CD14-positive monocyte (primary cell): ENCODE measurements around the gene SLC6A1. TPM values are rescaled to one million over a fixed set of nuclear protein-coding genes. Genes with fewer than 3 reads are reported as not detected.

Experiments used
- DNase-seq, 3 donors: peaks; one replicate each; pipeline ENCODE4 v3.0.0-alpha.2; 2011 to 2022
- H2AFZ ChIP-seq: 2 replicates; pipeline ENCODE4 v1.6.0; 2012; ENCODE audit warnings: mild to moderate bottlenecking, low read depth, low read length, inconsistent platforms; ENCODE audit not compliant: insufficient read depth, poor library complexity, severe bottlenecking
- H3K27ac ChIP-seq, 2 donors: 1 replicate in 1 of 2; 2 replicates in 1 of 2; pipeline ENCODE4 v1.5.1; 2012 to 2013; ENCODE audit warnings: low read length in 2 of 2, control low read depth in 1 of 2, inconsistent platforms in 1 of 2, low read depth in 1 of 2, mild to moderate bottlenecking in 1 of 2
- H3K27me3 ChIP-seq, 2 donors: one replicate each; pipeline versions ENCODE4 v1.6.0 to v1.6.1; 2011 to 2013; ENCODE audit warnings: low read length in 2 of 2; ENCODE audit not compliant: control insufficient read depth in 2 of 2, insufficient read depth in 2 of 2
- H3K36me3 ChIP-seq, 2 donors: replicated peaks in 1 of 2; 1 replicate in 1 of 2; 2 replicates in 1 of 2; pipeline versions ENCODE4 v1.5.1 to v1.6.1; 2012 to 2013; ENCODE audit warnings: low read length in 2 of 2, control low read depth in 1 of 2, inconsistent platforms in 1 of 2, mild to moderate bottlenecking in 1 of 2; ENCODE audit not compliant: insufficient read depth in 2 of 2, control insufficient read depth in 1 of 2
- H3K4me1 ChIP-seq, 2 donors: 1 replicate in 1 of 2; 2 replicates in 1 of 2; pipeline versions ENCODE4 v1.5.1 to v1.6.1; 2012 to 2013; ENCODE audit warnings: low read length in 2 of 2, control low read depth in 1 of 2, inconsistent platforms in 1 of 2, mild to moderate bottlenecking in 1 of 2, moderate library complexity in 1 of 2; ENCODE audit not compliant: insufficient read depth in 2 of 2, control insufficient read depth in 1 of 2
- H3K4me2 ChIP-seq: replicated peaks from 2 replicates; pipeline ENCODE3; 2012; ENCODE audit warnings: low read length, moderate library complexity, mild to moderate bottlenecking; ENCODE audit not compliant: poor library complexity, severe bottlenecking; ENCODE audit errors: extremely low read depth
- H3K4me3 ChIP-seq, 3 experiments: fragments of 200-600 bp in 1 of 3; sonication (generic) in 1 of 3; replicated peaks in 1 of 3; 1 replicate in 2 of 3; 2 replicates in 1 of 3; pipeline ENCODE4 v1.5.1; 2011 to 2013; ENCODE audit warnings: low read length in 3 of 3, mild to moderate bottlenecking in 3 of 3, control low read depth in 2 of 3, low read depth in 2 of 3, inconsistent platforms in 1 of 3, moderate library complexity in 1 of 3
- H3K79me2 ChIP-seq: 2 replicates; pipeline ENCODE4 v1.6.0; 2012; ENCODE audit warnings: mild to moderate bottlenecking, control low read depth, inconsistent platforms, low read length, moderate library complexity; ENCODE audit not compliant: insufficient read depth
- H3K9ac ChIP-seq: 2 replicates; pipeline ENCODE4 v1.6.0; 2017; ENCODE audit warnings: low read length, mild to moderate bottlenecking; ENCODE audit not compliant: insufficient read depth, poor library complexity, severe bottlenecking
- H3K9me3 ChIP-seq, 2 donors: replicated peaks in 1 of 2; 1 replicate in 1 of 2; 2 replicates in 1 of 2; pipeline versions ENCODE4 v1.5.1 to v1.6.1; 2012 to 2013; ENCODE audit warnings: low read length in 2 of 2, control low read depth in 1 of 2; ENCODE audit not compliant: control insufficient read depth in 1 of 2, insufficient read depth in 1 of 2
- H4K20me1 ChIP-seq: 2 replicates; pipeline ENCODE4 v1.6.0; 2012; ENCODE audit warnings: mild to moderate bottlenecking, low read length, control low read depth, moderate library complexity; ENCODE audit not compliant: insufficient read depth
- H3K27ac Mint-ChIP-seq, 7 donors: one replicate each; pipeline ENCODE4 v1.8.0; 2020; ENCODE audit warnings: mild to moderate bottlenecking in 7 of 7, mixed read lengths in 7 of 7, moderate library complexity in 6 of 7, inconsistent platforms in 2 of 7
- H3K27me3 Mint-ChIP-seq, 3 donors: one replicate each; pipeline ENCODE4 v1.8.0; 2021 to 2022; ENCODE audit warnings: low read depth in 3 of 3, mild to moderate bottlenecking in 3 of 3, mixed read lengths in 3 of 3, moderate library complexity in 3 of 3, inconsistent platforms in 1 of 3
- H3K36me3 Mint-ChIP-seq, 2 donors: one replicate each; pipeline ENCODE4 v1.8.0; 2020; ENCODE audit warnings: mixed read lengths in 2 of 2, inconsistent platforms in 1 of 2, mild to moderate bottlenecking in 1 of 2
- H3K4me1 Mint-ChIP-seq: one replicate; pipeline ENCODE4 v1.8.0; 2020; ENCODE audit warnings: mild to moderate bottlenecking, mixed read lengths
- H3K4me3 Mint-ChIP-seq, 2 donors: one replicate each; pipeline ENCODE4 v1.8.0; 2020; ENCODE audit warnings: mild to moderate bottlenecking in 2 of 2, mixed read lengths in 2 of 2, moderate library complexity in 1 of 2
- H3K9me3 Mint-ChIP-seq, 7 donors: one replicate each; pipeline ENCODE4 v1.8.0; 2020 to 2022; ENCODE audit warnings: mixed read lengths in 7 of 7, mild to moderate bottlenecking in 6 of 7, moderate library complexity in 6 of 7, inconsistent platforms in 2 of 7
- WGBS: methylation state at CpG from one replicate; pipeline ENCODE4 v1.1.5; 2013; ENCODE audit warnings: missing lambda C conversion rate; ENCODE audit not compliant: insufficient coverage; 5-methylcytosine and 5-hydroxymethylcytosine counted together
- intact Hi-C, 2 donors: fragments of 100-400 bp; cut with micrococcal nuclease; formaldehyde crosslinking; loops; one replicate each; pipeline versions ENCODE4 v1.15.0 to v1.15.1; 2023
- polyA plus RNA-seq, 3 donors: library from polyadenylated mRNA; depleted of rRNA in 1 of 3; unstranded in 2 of 3; stranded (reverse) in 1 of 3; fragments of 300-500 nt in 2 of 3; fragments of >200 nt in 1 of 3; fragmentation: Illumina TruSeq in 2 of 3; gene quantifications; 1 replicate in 2 of 3; 2 replicates in 1 of 3; pipeline ENCODE4 v1.2.3, GENCODE V29; 2012 to 2021
- TF ChIP-seq, protein P1 (sequence below): fragments of 200-600 bp; IDR thresholded peaks from one replicate; pipeline ENCODE4 v1.8.0; 2022; ENCODE audit warnings: antibody characterized with exemption, mild to moderate bottlenecking

Gene SLC6A1
- polyA plus RNA-seq, 3 donors, result not detected

DNA sequence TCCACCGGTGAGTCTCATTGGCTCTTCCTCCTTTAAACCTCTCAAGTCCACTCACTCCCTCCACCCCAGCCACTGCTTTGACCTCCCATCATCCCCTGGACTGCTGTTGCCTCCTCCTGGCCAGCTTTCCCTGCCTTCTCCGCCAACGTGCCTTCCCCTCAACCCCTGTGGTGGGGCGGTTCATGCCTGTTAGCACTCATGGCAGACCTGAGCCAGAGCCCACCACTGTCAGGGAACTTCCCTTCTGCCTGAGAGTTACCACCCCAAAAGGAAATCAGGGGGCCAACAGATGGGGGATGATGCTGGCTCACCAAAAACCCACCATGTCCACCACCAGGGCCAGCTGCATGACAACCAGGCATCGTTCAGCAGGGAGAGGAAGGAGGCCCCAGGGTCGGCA, 44.2 kb upstream of the SLC6A1 start:
- Histone ChIP-seq H3K27me3 (no peaks in the 10 kb centered on the region), H3K9ac (no peak overlapping the region), H3K36me3 (no peaks in the 10 kb centered on the region), H4K20me1 (no peaks in the 10 kb centered on the region), H3K4me3 (no peak overlapping the region), H3K4me1 (no peaks in the 10 kb centered on the region), H3K9me3 (no peaks in the 10 kb centered on the region), H3K79me2 (no peaks in the 10 kb centered on the region), H2AFZ (no peak overlapping the region), H3K4me2 (no peak overlapping the region), H3K27ac (no peak overlapping the region)
- TF ChIP-seq, protein P1, sequence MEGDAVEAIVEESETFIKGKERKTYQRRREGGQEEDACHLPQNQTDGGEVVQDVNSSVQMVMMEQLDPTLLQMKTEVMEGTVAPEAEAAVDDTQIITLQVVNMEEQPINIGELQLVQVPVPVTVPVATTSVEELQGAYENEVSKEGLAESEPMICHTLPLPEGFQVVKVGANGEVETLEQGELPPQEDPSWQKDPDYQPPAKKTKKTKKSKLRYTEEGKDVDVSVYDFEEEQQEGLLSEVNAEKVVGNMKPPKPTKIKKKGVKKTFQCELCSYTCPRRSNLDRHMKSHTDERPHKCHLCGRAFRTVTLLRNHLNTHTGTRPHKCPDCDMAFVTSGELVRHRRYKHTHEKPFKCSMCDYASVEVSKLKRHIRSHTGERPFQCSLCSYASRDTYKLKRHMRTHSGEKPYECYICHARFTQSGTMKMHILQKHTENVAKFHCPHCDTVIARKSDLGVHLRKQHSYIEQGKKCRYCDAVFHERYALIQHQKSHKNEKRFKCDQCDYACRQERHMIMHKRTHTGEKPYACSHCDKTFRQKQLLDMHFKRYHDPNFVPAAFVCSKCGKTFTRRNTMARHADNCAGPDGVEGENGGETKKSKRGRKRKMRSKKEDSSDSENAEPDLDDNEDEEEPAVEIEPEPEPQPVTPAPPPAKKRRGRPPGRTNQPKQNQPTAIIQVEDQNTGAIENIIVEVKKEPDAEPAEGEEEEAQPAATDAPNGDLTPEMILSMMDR, result no peak
- H3K4me3 Mint-ChIP-seq, result no peak overlapping the region
- H3K9me3 Mint-ChIP-seq, result peaks cover 0 to 2% (median 0%) of the 10 kb centered on the region in 7 donors
- no peaks in the 10 kb centered on the region for H3K36me3 Mint-ChIP-seq
- H3K27ac Mint-ChIP-seq, result no peak overlapping the region
- no peaks in the 10 kb centered on the region for H3K4me1 Mint-ChIP-seq
- intact Hi-C loops, result loop anchor here in 1 of 2 donors (5.0 to 10.0 kb wide), 4 partner anchors 109 to 706 kb away; no protein-coding TSS in a partner anchor
- WGBS, result 83% methylated on average over 1 of the region's 6 CpGs
- DNase-seq, result no peak
- H3K27me3 Mint-ChIP-seq, result peaks cover 1 to 8% (median 5%) of the 10 kb centered on the region in 3 donors

- Histone ChIP-seq H3K9me3 (no peaks in the 10 kb centered on the region), H3K27me3 (no peaks in the 10 kb centered on the region), H4K20me1 (no peaks in the 10 kb centered on the region), H3K9ac (no peak overlapping the region), H3K79me2 (no peaks in the 10 kb centered on the region), H2AFZ (no peak overlapping the region), H3K4me3 (no peak overlapping the region), H3K36me3 (no peaks in the 10 kb centered on the region), H3K4me1 (no peaks in the 10 kb centered on the region), H3K4me2 (no peak overlapping the region), H3K27ac (no peak overlapping the region)
- Mint-ChIP-seq H3K9me3 (peaks cover 0 to 2% (median 0%) of the 10 kb centered on the region in 7 donors), H3K27me3 (peaks cover 1 to 8% (median 5%) of the 10 kb centered on the region in 3 donors), H3K4me1 (no peaks in the 10 kb centered on the region), H3K36me3 (no peaks in the 10 kb centered on the region), H3K27ac (no peak overlapping the region), H3K4me3 (no peak overlapping the region)
- TF ChIP-seq, protein P1, result no peak
- no peak for DNase-seq
- intact Hi-C loops, result loop anchor here in 1 of 2 donors (5.0 to 10.0 kb wide), 4 partner anchors 108 to 706 kb away; no protein-coding TSS in a partner anchor
- WGBS, result 91% methylated on average over 17 of the region's 19 CpGs
Observed at GRCh38 chr3:10949197-10949596, 43.4 kb upstream of the SLC6A1 start.
